ENCODE results near the gene TNS3.
A peak's percentile ranks its signal among the peaks of the same experiment; 100 is the strongest.

TNS3 gene

GRCh38 chr7:47377741-47378140 lies 204.2 kb downstream of the TNS3 start:
- no peak for DNase-seq

GRCh38 chr7:47376991-47377616 lies 204.8 kb downstream of the TNS3 start:
- no peak for DNase-seq

DNA sequence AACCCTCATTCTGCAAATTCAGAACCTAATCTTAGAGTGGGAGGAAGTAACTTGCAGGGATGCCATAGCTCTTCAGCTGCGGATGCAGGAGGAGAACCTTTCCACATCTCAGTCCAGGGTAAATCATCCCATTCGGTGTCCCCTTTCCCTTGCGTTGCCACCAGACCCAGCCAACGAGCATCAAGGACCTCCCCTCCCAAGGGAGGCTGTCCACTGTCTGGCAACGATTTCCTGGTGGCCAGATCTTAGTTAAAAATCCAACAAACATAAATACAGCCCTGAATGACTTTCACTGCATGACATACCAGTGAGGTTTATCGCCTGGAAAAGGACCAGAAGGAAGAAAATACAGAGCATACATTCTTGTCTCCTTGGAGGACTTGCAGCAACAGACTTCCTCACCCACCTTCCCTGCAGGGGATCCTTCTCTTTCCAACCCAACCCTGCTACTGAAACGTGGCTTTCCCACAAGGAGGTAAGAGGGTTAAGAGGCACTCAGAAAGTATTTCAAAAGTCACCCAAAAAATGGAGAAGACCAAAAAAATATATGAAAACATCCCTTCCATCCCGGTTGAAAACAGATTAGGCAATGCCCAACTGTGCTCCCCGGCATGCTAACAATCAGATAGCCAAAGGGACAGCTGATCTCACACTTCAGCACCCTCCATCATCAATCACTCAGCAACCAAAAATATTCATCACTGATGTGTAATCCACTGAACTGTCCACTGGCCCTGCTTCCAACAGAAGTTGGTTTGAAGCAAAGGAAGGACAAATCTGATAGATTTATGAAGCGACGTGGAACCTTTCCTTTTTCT lies 206.6 kb downstream of the TNS3 start:
- DNase-seq = no peak

GRCh38 chr7:47374538-47374937 lies 207.4 kb downstream of the TNS3 start:
- no peak for DNase-seq

GRCh38 chr7:47373871-47374451 lies 207.9 kb downstream of the TNS3 start:
- DNase-seq = peak; percentile 77

DNA sequence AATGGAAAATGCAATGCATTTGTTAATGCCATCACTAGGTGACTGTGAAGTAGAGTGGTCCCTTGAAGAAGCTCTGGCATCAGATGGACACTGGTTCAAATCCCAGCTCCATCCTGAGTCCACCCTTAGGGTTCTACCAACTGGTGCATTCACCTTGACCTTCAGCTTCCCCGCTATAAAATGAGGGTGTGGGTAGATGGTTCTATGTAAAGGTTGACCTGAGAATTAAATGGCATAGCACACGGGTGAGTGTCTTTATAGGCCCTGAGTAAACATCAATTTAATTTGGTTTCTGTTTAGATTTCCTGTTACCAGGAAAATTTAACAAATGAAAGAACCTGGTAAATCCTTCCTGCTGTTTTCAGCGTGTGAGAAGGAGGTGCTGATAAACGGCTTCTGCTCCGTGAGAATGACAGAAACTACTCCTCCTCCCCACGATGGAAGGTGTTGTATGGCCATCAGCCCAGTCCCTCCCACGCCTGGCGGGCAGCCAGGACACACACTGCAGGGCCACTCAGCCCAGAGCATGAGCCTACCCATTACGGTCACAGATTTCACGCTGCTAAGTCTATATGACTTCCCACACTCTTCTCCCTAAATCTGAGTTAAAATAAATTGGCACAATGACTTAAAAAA lies 210.1 kb downstream of the TNS3 start:
- peak; percentile 72 for DNase-seq

GRCh38 chr7:47371317-47371716 lies 210.6 kb downstream of the TNS3 start:
- no peak for DNase-seq

- DNase-seq = no peak
Measured at GRCh38 chr7:47370461-47371042, 211.4 kb downstream of the TNS3 start.

DNA sequence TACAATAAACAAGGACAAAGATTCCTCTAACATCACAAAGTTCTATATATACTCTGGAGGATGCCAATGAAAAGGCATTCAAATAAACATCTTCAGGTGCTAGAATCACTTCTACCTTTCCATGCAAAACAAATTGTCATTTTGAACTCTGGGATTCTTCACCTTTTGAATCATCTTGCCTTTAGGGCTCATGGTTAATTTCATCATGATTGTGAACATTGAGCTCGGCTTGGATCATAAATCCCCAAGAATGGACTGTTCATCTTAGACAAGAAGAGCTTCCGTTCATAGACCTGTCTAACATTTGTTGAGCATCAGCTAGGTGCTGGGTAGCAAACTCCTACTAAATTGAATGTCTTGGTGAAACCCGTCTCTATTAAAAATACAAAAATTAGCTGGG lies 212.2 kb downstream of the TNS3 start:
- no peak for DNase-seq

DNA sequence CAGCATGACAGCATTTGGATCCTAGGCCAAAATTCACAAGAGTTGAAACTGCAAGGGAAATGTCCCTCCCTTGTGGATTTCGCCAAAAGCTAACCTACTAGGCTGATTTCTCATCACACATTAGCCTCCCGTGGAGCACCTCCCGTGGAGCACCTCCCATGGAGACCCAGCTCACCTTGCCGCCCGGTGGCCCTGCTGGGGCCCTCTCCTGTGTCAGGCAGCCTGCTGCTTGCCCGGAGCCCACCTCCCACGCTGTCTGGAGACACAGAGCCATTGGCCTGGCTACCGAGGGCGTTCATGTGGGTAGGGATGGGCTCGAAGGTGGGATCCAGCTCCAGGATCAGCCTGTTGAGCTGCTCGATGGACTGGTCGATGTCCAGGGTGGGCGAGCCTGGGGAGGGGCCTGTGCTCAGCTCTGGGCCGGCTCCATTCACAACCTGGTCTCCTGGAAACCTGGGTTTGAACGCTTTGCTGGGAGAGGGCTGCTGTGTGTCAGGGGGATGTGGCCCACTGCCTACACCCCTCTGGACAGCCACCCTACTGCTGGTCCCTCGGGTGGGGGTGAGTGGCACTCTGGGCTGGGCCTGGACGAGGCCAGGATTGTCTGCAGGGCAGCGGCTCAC lies 213.6 kb downstream of the TNS3 start:
- no peak for DNase-seq

- no peak for DNase-seq
Measured at GRCh38 chr7:47367369-47367768, 214.5 kb downstream of the TNS3 start.

- DNase-seq = no peak
Measured at GRCh38 chr7:47366960-47367359, 215.0 kb downstream of the TNS3 start.

DNA sequence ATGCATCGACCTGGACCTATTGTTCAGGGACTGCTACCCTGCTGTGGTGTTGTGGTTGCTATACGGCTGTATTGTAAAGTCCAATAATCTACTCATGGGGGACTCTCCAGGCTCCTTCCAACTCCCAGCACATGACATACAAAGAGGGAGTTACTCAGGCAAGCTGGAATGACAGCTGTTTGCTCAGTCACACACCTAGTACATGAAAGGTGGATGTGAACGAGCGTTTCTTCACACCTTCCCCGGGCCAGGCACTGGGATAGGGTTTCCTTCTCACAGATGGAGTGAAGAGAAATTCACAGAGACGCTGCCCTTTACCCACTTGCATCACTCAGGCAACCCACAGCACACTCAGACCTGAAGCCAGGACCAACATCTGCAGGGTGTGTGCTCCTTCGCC lies 215.7 kb downstream of the TNS3 start:
- no peak for DNase-seq

DNA sequence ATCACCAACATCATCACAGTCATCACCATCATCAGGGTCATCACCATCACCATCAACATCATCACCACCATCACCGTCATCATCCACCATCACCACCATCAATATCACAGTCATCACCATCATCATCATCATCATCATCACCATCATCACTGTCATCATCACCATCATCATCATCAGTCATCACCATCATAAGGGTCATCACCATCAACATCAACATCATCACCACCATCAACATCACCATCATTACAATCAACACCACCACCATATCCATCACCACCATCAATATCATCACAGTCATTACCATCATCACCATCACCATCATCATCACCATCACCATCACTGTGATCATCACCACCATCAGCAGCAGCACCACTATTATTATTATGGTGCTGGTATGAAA lies 218.9 kb downstream of the TNS3 start:
- DNase-seq = no peak

- no peak for DNase-seq
Measured at GRCh38 chr7:47361746-47362215, 220.1 kb downstream of the TNS3 start.

- DNase-seq = no peak
Measured at GRCh38 chr7:47361236-47361635, 220.7 kb downstream of the TNS3 start.

GRCh38 chr7:47360301-47360900 lies 221.5 kb downstream of the TNS3 start:
- DNase-seq = no peak

- no peak for DNase-seq
Measured at GRCh38 chr7:47358944-47359588, 222.8 kb downstream of the TNS3 start.

- no peak for DNase-seq
Measured at GRCh38 chr7:47358357-47358756, 223.6 kb downstream of the TNS3 start.

DNA sequence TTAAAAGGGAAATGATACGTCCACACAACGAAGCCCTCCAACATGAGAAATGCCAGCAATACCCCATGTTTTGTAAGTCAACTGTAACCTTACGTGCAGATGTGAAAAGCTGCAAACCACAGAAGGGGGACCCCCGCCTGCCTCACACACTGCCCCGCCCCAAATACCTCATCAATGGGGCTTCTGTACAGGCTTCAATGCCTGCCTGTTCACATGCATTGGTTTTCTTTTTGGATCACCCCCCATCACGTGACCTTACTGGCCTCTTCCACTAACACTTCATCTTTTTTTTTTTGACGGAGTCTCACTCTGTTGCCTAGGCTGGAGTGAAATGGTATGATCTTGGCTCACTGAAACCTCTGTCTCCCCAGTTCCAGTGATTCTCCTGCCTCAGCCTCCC lies 224.0 kb downstream of the TNS3 start:
- no peak for DNase-seq

DNA sequence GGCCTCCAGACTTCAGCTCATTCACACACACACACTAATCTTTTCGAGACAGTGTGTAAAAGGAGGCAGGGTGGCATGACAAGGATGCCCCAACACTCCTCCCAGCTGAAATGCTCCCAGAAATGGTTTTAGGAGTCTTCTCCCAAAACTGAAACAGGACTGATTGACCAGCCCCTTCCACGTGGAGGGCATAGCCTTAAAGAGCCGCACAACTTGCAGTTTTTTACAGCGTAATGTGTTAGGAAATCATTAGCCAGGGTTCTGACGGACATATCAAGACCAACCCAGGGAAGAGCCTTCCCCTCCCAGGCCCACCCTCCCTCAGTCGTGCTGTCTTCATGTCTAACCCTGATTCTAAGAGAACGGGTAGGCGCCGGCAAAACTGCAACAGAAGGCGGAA lies 224.6 kb downstream of the TNS3 start:
- no peak for DNase-seq

DNA sequence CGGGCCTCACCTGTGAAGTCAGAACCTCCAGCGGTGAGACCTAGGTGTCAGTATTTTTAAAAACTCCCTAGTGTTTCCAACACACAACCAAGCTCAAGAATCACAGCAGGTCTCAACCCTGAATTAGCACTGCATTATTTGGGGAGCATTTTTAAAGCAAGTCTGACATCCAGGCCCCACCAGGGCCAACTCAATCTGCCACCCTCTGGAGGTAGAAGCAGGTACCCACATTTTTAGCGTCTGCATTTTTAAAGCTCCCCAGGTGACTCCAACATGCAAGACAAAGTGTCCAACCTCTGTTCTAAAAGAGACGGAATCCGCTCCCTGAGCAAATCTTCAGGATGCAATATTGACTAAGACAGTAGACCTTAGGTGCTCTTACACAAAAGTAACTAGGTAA lies 225.7 kb downstream of the TNS3 start:
- no peak for DNase-seq
